A549 (cell line): ENCODE data around the gene OR10A4. TPM values are rescaled to one million over a fixed set of nuclear protein-coding genes. Genes with fewer than 3 reads are reported as not detected.
A peak's percentile ranks its signal among the peaks of the same experiment; 100 is the strongest.

ENCODE experiments used
- ATAC-seq, 2 experiments: fragments of 200-7000 bp in 1 of 2; fragments of >200 bp in 1 of 2; cut with Nextera tagmentation in 1 of 2; cut with Tn5 transposase in 1 of 2; 3 replicates each; pipeline versions ENCODE4 v1.8.0 to v1.9.1; 2018 to 2020; ENCODE audit warnings: mild to moderate bottlenecking in 1 of 2, moderate library complexity in 1 of 2
- CTCF ChIA-PET: fragments of 300-600 bp; sonication (Branson Sonifier 250); formaldehyde crosslinking; extraction: SDS; loops from one replicate; lab custom pipeline; 2021; ENCODE audit warnings: antibody characterized with exemption, inconsistent platforms; lab: Yijun Ruan, JAX
- POLR2A ChIA-PET: fragments of 350-600 bp; formaldehyde crosslinking; extraction: SDS; loops from one replicate; lab custom pipeline; 2021; ENCODE audit warnings: antibody characterized with exemption, inconsistent platforms; lab: Yijun Ruan, JAX
- DNase-seq, 2 experiments: peaks; one replicate each; pipeline versions ENCODE4 v3.0.0 to v3.0.0-alpha.2; 2011 to 2016; ENCODE audit warnings: low read depth in 1 of 2, low spot score in 1 of 2
- FAIRE-seq: peaks from 2 replicates; lab custom pipeline; 2011; peaks lifted over from hg19 to GRCh38; lab: Jason Lieb, UNC
- H3K27ac ChIP-seq, 2 experiments: fragments of >200 bp; sonication (Bioruptor Twin); formaldehyde crosslinking; 3 replicates each; pipeline ENCODE4 v1.5.1; 2016 to 2017
- H3K4me1 ChIP-seq: fragments of >200 bp; sonication (Bioruptor Twin); formaldehyde crosslinking; 3 replicates; pipeline ENCODE4 v1.6.1; 2016
- H3K4me2 ChIP-seq: fragments of >200 bp; sonication (Bioruptor Twin); formaldehyde crosslinking; 3 replicates; pipeline ENCODE4 v1.6.1; 2016
- H3K4me3 ChIP-seq: fragments of >200 bp; sonication (Bioruptor Twin); formaldehyde crosslinking; 3 replicates; pipeline ENCODE4 v1.5.1; 2016
- H3K9me3 ChIP-seq: fragments of >200 bp; sonication (Bioruptor Twin); formaldehyde crosslinking; 3 replicates; pipeline ENCODE4 v1.6.1; 2016
- CHD2 ChIP-seq: fragments of 150-350 bp; IDR thresholded peaks from 2 replicates; pipeline ENCODE4 v1.6.1; 2014; ENCODE audit warnings: low read length; ENCODE audit not compliant: partially characterized antibody
- CHD4 ChIP-seq: fragments of 200-600 bp; sonication (generic); IDR thresholded peaks from 2 replicates; pipeline ENCODE4 v1.6.1; 2016; ENCODE audit warnings: antibody characterized with exemption, mild to moderate bottlenecking, borderline replicate concordance
- FOXS1 ChIP-seq: fragments of 250-450 bp; sonication (Bioruptor Pico); IDR thresholded peaks from 2 replicates; pipeline ENCODE4 v1.5.0; 2020; ENCODE audit warnings: mild to moderate bottlenecking, moderate library complexity
- HDAC2 ChIP-seq: fragments of 200-600 bp; sonication (generic); IDR thresholded peaks from 2 replicates; pipeline ENCODE4 v1.6.1; 2016
- MYC ChIP-seq: IDR thresholded peaks from 2 replicates; pipeline ENCODE4 v1.6.1; 2012; ENCODE audit warnings: mild to moderate bottlenecking, inconsistent platforms, low read length, improper control_type of control experiment, borderline replicate concordance
- NR3C1 ChIP-seq: fragments of >200 bp; sonication (Bioruptor Twin); formaldehyde crosslinking; IDR thresholded peaks from 3 replicates; pipeline ENCODE4 v1.6.1; 2017
- PHF8 ChIP-seq: fragments of 200-600 bp; sonication (generic); IDR thresholded peaks from 2 replicates; pipeline ENCODE4 v1.6.1; 2016; ENCODE audit warnings: low read depth, mild to moderate bottlenecking, antibody characterized with exemption, moderate library complexity, borderline replicate concordance
- POLR2A ChIP-seq: IDR thresholded peaks from 2 replicates; pipeline ENCODE4 v1.6.1; 2012; ENCODE audit warnings: mild to moderate bottlenecking, low read length
- RARB ChIP-seq: fragments of 250-450 bp; sonication (Bioruptor Pico); IDR thresholded peaks from 2 replicates; pipeline ENCODE4 v1.8.0; 2021; ENCODE audit warnings: mild to moderate bottlenecking, moderate library complexity
- SMC3 ChIP-seq: fragments of >200 bp; sonication (Bioruptor Twin); formaldehyde crosslinking; IDR thresholded peaks from 3 replicates; pipeline ENCODE4 v1.6.1; 2018; ENCODE audit warnings: inconsistent platforms
- TFCP2L1 ChIP-seq: fragments of 250-450 bp; sonication (Bioruptor Pico); IDR thresholded peaks from 2 replicates; pipeline ENCODE4 v1.5.0; 2021; ENCODE audit warnings: mild to moderate bottlenecking
- TP53 ChIP-seq: fragments of 250-450 bp; sonication (Bioruptor Pico); IDR thresholded peaks from 2 replicates; pipeline ENCODE4 v1.5.0; 2021; ENCODE audit warnings: mild to moderate bottlenecking, moderate library complexity
- ZC3H11A ChIP-seq: fragments of 450-650 bp; IDR thresholded peaks from 2 replicates; pipeline ENCODE4 v1.6.1; 2014; ENCODE audit warnings: antibody characterized with exemption, mild to moderate bottlenecking
- WGBS: methylation state at CpG from one replicate; pipeline ENCODE4 v1.1.6; 2017; ENCODE audit errors: missing lambda C conversion rate; 5-methylcytosine and 5-hydroxymethylcytosine counted together
- polyA plus RNA-seq, 4 experiments: library from polyadenylated mRNA; depleted of rRNA in 3 of 4; stranded (reverse); fragments of >200 nt; fragmentation: RNase III in 1 of 4; extraction: RNeasy Plus Mini Kit Qiagen cat#74134 plus additional on column Dnase treatment in 1 of 4; gene quantifications; 2 replicates in 3 of 4; 3 replicates in 1 of 4; pipeline ENCODE4 v1.2.3, GENCODE V29; 2011 to 2017
- TF ChIP-seq, protein P1 (sequence below): IDR thresholded peaks from 2 replicates; pipeline ENCODE4 v1.6.1; 2012
- TF ChIP-seq, protein P2 (sequence below): fragments of 250-450 bp; sonication (Bioruptor Pico); IDR thresholded peaks from 2 replicates; pipeline ENCODE4 v1.5.0; 2021; ENCODE audit warnings: mild to moderate bottlenecking, moderate library complexity, borderline replicate concordance
- TF ChIP-seq, protein P3 (sequence below): fragments of >200 bp; sonication (Bioruptor Twin); formaldehyde crosslinking; IDR thresholded peaks from 3 replicates; pipeline ENCODE4 v1.6.1; 2016
- TF ChIP-seq, protein P4 (sequence below): IDR thresholded peaks from 2 replicates; pipeline ENCODE4 v1.6.1; 2012; ENCODE audit warnings: low read depth, borderline replicate concordance
- TF ChIP-seq, protein P5 (sequence below): IDR thresholded peaks from 2 replicates; pipeline ENCODE4 v1.6.1; 2012

OR10A4 gene
- polyA plus RNA-seq, 2 of the 4 experiments (the other 2 are of a cell fraction), result not detected

DNA sequence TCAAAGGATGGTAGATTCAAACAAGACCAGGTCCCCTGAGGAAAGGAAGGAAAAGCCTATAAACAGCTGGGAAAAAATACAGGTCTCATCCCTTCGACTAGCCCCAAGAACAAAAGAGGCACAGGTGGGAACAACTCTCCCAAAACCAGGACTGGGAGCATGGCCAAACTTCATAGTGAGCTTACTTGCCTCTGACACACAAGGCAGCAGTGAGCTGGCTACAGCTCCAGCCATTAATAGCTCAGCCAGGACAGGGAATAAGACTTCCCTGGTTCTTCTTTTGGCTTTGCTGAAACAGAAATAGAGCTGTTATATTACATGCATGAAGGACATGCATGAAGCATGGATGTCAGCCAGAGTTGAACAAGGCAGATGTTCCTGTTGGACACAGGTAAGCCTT lies 13.5 kb upstream of the OR10A4 start, which contains the start of gene OR10A2:
Gene OR10A2, plus strand, starts transcription at position 97 of the 400 bp plus-strand sequence. CDS start 6,698 bp downstream, outside the sequence.
- no peak within 1 kb of the TSS for H3K4me2 ChIP-seq
- 0% methylated on average over 1 of the region's 1 CpG for WGBS
- POLR2A ChIA-PET, result no interaction called here
- no peaks in the 10 kb centered on the region for H3K9me3 ChIP-seq
- TF ChIP-seq SMC3, result no peak
- TF ChIP-seq, protein P1, sequence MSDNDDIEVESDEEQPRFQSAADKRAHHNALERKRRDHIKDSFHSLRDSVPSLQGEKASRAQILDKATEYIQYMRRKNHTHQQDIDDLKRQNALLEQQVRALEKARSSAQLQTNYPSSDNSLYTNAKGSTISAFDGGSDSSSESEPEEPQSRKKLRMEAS, result no peak
- TF ChIP-seq, protein P2, sequence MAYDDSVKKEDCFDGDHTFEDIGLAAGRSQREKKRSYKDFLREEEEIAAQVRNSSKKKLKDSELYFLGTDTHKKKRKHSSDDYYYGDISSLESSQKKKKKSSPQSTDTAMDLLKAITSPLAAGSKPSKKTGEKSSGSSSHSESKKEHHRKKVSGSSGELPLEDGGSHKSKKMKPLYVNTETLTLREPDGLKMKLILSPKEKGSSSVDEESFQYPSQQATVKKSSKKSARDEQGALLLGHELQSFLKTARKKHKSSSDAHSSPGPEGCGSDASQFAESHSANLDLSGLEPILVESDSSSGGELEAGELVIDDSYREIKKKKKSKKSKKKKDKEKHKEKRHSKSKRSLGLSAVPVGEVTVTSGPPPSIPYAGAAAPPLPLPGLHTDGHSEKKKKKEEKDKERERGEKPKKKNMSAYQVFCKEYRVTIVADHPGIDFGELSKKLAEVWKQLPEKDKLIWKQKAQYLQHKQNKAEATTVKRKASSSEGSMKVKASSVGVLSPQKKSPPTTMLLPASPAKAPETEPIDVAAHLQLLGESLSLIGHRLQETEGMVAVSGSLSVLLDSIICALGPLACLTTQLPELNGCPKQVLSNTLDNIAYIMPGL (CRISPR knock-in tag), result no peak
- TF ChIP-seq CHD4, result no peak
- TF ChIP-seq RARB (CRISPR knock-in tag), result no peak
- TF ChIP-seq, protein P3, sequence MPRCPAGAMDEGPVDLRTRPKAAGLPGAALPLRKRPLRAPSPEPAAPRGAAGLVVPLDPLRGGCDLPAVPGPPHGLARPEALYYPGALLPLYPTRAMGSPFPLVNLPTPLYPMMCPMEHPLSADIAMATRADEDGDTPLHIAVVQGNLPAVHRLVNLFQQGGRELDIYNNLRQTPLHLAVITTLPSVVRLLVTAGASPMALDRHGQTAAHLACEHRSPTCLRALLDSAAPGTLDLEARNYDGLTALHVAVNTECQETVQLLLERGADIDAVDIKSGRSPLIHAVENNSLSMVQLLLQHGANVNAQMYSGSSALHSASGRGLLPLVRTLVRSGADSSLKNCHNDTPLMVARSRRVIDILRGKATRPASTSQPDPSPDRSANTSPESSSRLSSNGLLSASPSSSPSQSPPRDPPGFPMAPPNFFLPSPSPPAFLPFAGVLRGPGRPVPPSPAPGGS, result no peak
- no peak for TF ChIP-seq PHF8
- TF ChIP-seq NR3C1, result no peak
- H3K27ac ChIP-seq, result no peak within 1 kb of the TSS
- CTCF ChIA-PET, result interaction anchor here (0.9 to 1.9 kb wide), 4 partner anchors 14 to 158 kb away, joined by 3 to 7 read pairs (median 4); no protein-coding TSS in a partner anchor
- H3K4me3 ChIP-seq, result no peak within 1 kb of the TSS
- FAIRE-seq (no peak), DNase-seq (no peak), ATAC-seq (peak in 1 of 2 experiments; percentile 34; a peak in 1 of 6 replicates)
- no peaks in the 10 kb centered on the region for H3K4me1 ChIP-seq

DNA sequence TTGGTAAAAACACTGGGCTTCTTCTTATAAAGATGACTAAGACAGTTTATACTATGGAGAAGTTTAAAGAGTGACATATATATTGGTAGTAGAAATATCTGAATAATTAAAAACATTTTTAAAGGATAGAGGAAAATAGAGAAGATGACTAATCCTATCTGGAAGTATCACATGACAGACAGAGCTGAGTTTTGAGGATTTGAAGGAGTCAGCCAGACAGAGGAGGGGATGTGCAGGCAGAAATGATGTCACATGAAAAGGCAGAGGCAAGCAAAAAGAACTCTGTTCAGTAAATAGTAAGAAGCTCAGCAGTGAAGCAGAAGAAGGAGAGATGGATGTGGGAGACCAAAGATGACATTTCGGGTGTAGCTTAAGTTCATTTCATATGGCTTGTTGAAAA lies 12.0 kb upstream of the OR10A4 start:
- ChIA-PET CTCF (no interaction called here), POLR2A (interaction anchor here (0.7 kb wide), 1 partner anchor 148 kb away, joined by 4 read pairs; no protein-coding TSS in a partner anchor)
- DNase-seq, result no peak
- Histone ChIP-seq H3K9me3 (no peaks in the 10 kb centered on the region), H3K4me1 (no peaks in the 10 kb centered on the region), H3K4me3 (no peak overlapping the region), H3K4me2 (no peak overlapping the region), H3K27ac (no peak overlapping the region)
- FAIRE-seq, result no peak
- TF ChIP-seq PHF8, result no peak
- no peak for TF ChIP-seq CHD2
- TF ChIP-seq, protein P2 (CRISPR knock-in tag), result no peak
- TF ChIP-seq POLR2A, result no peak
- TF ChIP-seq TFCP2L1 (CRISPR knock-in tag), result no peak
- TF ChIP-seq, protein P4, sequence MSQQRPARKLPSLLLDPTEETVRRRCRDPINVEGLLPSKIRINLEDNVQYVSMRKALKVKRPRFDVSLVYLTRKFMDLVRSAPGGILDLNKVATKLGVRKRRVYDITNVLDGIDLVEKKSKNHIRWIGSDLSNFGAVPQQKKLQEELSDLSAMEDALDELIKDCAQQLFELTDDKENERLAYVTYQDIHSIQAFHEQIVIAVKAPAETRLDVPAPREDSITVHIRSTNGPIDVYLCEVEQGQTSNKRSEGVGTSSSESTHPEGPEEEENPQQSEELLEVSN, result no peak
- TF ChIP-seq FOXS1 (CRISPR knock-in tag), result no peak
- TF ChIP-seq, protein P5, sequence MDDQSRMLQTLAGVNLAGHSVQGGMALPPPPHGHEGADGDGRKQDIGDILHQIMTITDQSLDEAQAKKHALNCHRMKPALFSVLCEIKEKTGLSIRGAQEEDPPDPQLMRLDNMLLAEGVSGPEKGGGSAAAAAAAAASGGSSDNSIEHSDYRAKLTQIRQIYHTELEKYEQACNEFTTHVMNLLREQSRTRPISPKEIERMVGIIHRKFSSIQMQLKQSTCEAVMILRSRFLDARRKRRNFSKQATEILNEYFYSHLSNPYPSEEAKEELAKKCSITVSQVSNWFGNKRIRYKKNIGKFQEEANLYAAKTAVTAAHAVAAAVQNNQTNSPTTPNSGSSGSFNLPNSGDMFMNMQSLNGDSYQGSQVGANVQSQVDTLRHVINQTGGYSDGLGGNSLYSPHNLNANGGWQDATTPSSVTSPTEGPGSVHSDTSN, result no peak
- no peak for TF ChIP-seq TP53
- no peak for TF ChIP-seq ZC3H11A
- no peak for TF ChIP-seq CHD4
- no peak for TF ChIP-seq HDAC2
- TF ChIP-seq MYC, result no peak
- no peak for ATAC-seq
- WGBS, result 6% methylated on average over 1 of the region's 1 CpG
